ENCODE results near the gene BIRC5.
"Not testable (repeated sequence)": the region's sequence is repeated elsewhere in the genome, so short reads cannot be mapped to it uniquely, and the experiment has no call there.

The BIRC5 gene

GRCh38 chr17:78224231-78225087 is 10.4 kb downstream of the BIRC5 start:
- DNase-seq (ENCODE audit: low read depth in 2 of 2), result no peak

GRCh38 chr17:78225088-78225865 is 11.2 kb downstream of the BIRC5 start:
- DNase-seq (ENCODE audit: low read depth in 2 of 2), result no peak

- DNase-seq (ENCODE audit: low read depth in 2 of 2), result no peak
These were observed 12.2 kb downstream of the BIRC5 start for GRCh38 chr17:78226055-78226758.

DNA sequence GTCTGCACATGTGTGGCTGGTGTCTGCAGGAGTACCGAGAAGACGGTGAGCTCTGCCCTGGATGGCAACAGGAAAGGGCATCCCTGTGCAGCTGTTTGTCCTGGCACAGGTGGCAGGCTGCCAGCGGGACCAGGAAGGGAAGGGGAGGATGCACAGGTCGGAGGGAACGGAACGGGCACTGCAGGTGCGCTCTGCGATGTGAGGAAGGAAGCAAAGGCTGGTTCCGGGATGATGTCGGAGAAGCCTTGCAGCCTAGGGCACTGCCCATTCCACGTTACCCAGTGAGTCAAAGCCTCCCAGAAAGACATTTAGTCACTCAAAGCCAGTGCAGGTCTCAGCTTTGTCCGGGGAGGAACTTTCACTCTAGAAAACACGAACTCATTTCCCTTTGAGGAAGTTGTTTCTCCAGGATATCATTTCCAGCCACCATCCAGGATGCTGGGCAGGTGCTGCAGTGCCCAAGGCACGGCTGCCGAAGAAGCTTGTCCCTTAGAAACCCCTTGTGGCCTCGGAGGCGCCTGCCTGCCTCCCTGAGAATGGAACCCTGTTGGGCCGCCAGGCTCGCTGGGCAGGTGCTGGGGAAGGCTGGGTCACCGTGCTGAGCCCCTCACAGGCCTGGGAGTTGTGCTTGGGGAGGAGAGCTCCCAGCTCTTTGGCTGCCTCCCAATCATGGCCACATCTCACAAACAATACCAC is 12.9 kb downstream of the BIRC5 start:
- DNase-seq (ENCODE audit: low read depth in 2 of 2), result no peak

- no peak for DNase-seq (ENCODE audit: low read depth in 2 of 2)
These were observed 13.4 kb downstream of the BIRC5 start for GRCh38 chr17:78227455-78227916.

- no peak for DNase-seq (ENCODE audit: low read depth in 2 of 2)
These were observed 14.1 kb downstream of the BIRC5 start for GRCh38 chr17:78228176-78228575.

DNA sequence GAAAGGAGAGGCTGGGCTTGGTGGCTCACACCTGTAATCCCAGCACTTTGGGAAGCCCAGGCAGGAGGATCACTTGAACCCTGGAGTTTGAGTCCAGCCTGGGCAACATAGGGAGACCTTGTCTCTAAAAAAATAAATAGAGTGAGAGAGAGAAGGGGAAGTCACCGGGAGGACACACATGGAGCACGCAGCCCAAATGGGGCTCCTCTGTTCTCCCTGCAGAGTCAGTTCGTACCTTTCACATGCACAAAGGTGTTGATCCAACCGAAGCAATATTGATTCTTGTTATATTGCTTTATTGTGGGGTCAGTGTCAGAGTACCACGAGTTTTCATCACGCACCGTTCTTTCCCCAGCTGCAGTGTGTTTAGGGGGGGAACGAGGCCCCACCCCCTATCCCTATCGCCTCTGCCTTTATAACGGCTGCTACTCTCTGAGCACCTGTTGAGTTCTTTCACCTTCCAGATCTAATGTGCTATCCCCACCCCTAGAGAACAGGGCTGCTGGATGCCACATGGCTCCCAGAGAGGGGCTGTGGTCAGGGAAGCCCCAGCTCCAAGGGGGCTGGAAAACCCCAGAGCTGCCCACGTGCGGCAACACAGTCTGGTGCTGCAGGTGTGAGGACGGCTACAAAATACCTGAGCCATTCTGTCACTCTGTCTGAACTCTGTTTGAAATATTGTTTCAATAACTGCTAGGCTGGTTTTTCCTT is 16.4 kb downstream of the BIRC5 start:
- DNase-seq (ENCODE audit: low read depth in 2 of 2), result no peak

- DNase-seq (ENCODE audit: low read depth in 2 of 2), result no peak
These were observed 17.2 kb downstream of the BIRC5 start, which contains the start of gene TMEM235 for GRCh38 chr17:78230996-78231935. Gene TMEM235 (plus strand): TSS chr17:78231631. CDS start chr17:78232024, 393 bp downstream.

- DNase-seq (ENCODE audit: low read depth in 2 of 2), result no peak
These were observed 18.2 kb downstream of the BIRC5 start for GRCh38 chr17:78231991-78232858.

- no peak for DNase-seq (ENCODE audit: low read depth in 2 of 2)
These were observed 18.8 kb downstream of the BIRC5 start for GRCh38 chr17:78232859-78233173.

DNA sequence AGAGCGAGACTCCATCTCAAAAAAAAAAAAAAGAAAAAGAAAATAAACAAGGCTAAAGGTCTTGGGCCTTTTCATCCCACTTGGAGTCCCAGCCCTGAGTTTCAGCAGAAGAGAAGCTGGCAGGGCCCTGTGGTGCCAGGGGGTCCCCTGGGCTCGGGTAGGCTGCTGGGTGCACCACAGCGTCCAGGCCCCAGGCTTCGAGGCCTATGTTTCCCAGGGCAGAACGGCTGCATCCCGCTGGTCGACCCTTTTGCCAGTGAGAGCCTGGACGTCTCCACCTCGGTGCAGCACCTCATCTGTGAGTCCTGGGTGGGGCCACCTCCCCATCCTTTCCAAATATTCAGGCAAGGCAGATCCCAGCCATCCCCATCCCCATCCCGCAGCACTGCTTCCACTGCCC is 19.6 kb downstream of the BIRC5 start:
- no peak for DNase-seq (ENCODE audit: low read depth in 2 of 2)

DNA sequence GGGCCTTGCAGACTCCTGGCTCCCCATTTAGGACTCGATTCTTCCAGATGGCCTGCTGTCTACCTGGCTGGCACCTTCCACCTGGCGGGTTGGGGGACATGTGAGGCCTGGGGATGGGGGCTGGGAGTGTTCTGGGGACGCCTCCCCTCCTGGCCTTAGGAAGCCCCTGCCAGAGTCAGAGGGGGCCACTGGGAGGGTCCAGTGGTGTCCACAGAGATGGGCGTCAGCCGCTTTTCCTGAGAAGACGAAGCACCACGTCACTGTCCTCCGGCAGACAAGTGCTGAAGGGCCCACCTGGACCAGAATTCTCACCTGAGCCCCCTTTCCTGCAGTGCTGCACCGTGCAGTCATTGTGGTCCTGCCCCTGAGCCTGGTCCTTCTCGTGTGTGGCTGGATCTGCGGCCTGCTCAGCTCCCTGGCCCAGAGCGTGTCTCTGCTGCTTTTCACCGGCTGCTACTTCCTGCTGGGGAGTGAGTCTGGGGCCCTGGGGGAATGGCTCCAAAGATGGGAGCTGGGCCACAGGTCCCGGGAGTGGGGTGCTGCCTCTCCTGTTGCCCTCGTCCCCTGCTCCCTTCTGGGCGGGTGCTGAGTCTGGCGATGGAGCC is 20.3 kb downstream of the BIRC5 start:
- no peak for DNase-seq (ENCODE audit: low read depth in 2 of 2)

DNA sequence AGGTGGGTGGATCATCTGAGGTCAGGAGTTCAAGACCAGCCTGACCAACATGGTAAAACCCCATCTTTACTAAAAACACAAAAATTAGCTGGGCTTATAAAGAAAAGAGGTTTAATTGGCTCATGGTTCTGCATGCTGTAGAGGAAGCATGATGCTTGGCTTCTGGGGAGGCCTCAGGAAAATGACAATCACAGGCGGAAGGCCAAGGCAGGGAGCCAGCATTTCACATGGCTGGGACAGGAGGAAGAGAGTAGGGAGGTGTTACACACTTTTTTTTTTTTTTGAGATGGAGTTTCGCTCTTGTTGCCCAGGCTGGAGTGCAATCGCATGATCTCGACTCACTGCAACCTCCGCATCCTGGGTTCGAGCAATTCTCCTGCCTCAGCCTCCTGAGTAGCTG is 21.0 kb downstream of the BIRC5 start:
- not testable (repeated sequence) for DNase-seq (ENCODE audit: low read depth in 2 of 2)

GRCh38 chr17:78235885-78236284 is 21.8 kb downstream of the BIRC5 start:
- DNase-seq (ENCODE audit: low read depth in 2 of 2), result no peak

DNA sequence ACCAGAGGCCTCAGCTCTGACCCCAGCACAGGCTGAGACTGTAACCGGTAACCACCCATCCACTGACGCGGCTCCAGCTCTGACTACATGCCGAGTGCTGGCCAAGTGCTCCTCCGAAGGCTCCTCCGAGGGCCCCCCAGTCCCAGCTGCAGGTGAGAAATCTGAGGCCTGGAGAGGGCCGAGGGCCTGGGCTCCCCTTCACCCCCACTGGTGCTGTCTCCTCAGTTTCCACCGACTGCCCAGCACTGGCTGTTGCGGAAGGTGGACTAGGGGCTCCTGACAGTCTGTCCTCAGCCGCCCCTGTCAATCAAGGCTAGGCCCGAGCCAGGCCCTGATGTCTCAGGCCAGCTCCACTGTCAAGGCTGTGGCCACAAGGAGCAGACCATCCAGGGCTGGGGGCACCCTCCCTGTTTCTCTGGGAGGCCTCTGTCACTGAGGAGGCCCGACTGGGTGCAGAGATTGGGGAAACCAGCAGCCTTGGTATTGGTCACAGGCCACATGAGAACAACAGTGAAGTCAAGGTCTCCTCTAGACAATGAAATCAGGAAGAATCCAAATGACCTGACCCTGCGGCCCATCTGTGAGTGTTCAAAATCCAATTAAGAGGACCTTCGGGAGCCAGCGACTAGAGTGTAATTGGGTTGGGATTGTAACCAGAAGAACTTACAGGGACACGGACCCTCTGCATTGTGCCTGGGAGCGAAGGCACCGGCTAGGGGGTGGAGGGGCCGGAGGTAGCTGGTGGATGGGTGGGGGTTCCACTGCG is 22.5 kb downstream of the BIRC5 start:
- DNase-seq (ENCODE audit: low read depth in 2 of 2), result no peak

DNA sequence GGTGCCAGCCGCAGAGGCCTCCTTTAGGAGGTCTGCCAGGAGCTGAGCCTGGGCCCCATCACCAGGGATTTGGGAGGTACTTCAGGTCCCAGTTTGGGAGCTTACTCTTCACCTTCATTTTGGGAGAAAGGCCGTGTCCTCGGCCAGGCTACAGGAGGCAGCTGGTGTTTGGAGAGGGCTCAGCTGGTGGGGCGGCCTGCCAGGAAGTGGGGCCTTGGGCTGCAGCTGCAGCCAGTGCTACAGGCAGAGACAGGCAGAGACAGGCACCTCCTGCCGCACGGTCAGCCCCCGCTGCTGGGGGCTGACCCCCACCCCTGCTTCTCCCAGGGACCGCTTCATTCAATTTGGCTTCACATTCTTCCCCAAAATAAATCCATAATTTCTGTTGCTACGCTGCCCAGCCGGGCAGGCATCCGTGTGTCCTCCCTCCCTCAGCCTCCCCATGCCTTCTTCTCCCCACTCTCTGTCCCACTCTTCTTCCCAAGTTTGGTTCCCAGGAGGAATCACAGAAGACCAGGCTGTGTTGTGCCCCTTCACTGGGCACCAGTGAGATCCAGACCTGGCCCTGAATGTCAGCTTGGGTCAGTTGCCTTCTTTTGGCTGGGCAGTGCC is 23.5 kb downstream of the BIRC5 start:
- no peak for DNase-seq (ENCODE audit: low read depth in 2 of 2)

DNA sequence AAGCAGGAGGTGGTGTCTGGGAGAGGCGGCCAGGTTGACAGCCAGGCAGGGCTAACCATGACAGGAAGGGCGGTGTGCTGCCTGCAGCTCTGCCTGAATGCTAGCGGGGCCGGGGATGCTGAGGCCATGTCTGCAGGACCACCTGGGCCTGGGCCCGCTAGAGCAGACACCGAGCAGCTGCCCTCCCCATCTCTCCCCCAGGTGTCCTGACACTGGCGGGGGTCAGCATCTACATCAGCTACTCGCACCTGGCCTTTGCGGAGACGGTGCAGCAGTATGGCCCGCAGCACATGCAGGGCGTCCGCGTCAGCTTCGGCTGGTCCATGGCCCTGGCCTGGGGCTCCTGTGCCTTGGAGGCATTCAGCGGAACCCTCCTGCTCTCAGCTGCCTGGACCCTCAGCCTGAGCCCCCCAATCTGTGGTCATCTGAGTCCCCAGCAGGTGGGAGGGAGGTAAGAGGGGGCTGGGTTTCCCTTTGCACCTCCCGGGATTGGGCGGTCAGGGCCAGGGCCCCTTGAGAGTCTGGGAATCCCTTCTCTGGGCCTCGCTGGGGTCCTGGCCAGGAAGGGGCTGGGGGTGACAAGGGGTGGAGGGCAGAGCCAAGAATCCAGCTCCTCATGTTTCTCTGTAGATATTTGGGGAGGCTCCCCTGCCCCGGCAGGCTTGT is 24.9 kb downstream of the BIRC5 start:
- no peak for DNase-seq (ENCODE audit: low read depth in 2 of 2)
